Activated T-helper 1 cell treated with anti-CD3 and anti-CD28 coated beads, Interleukin-12 subunit alpha, Interleukin-12 subunit beta, Interleukin-2, Interleukin-4 antibody, amounts not matched to agents 30 ng/mL and 10 ng/mL and 1 ng/mL, durations not matched to agents 14 hours and 24 hours and 36 hours (primary cell): Measurements from ENCODE around the gene QKI. TPM values are rescaled to one million over a fixed set of nuclear protein-coding genes. Genes with fewer than 3 reads are reported as not detected.
"Not testable (repeated sequence)": the region's sequence is repeated elsewhere in the genome, so short reads cannot be mapped to it uniquely, and the experiment has no call there.

Experiments used
- DNase-seq: peaks from one replicate; pipeline ENCODE4 v3.0.0; 2021; ENCODE audit warnings: low spot score
- H3K27ac Mint-ChIP-seq: one replicate; pipeline ENCODE4 v1.8.0; 2021; ENCODE audit warnings: mild to moderate bottlenecking, mixed read lengths
- H3K27me3 Mint-ChIP-seq: one replicate; pipeline ENCODE4 v1.8.0; 2022; ENCODE audit warnings: mild to moderate bottlenecking, moderate library complexity, mixed read lengths; ENCODE audit not compliant: insufficient read depth
- H3K36me3 Mint-ChIP-seq: one replicate; pipeline ENCODE4 v1.8.0; 2021; ENCODE audit warnings: low read depth, mixed read lengths
- H3K4me1 Mint-ChIP-seq: one replicate; pipeline ENCODE4 v1.8.0; 2021; ENCODE audit warnings: low read depth, mixed read lengths
- H3K4me3 Mint-ChIP-seq: one replicate; pipeline ENCODE4 v1.8.0; 2021; ENCODE audit warnings: mild to moderate bottlenecking, moderate library complexity, mixed read lengths
- H3K9me3 Mint-ChIP-seq: one replicate; pipeline ENCODE4 v1.8.0; 2021; ENCODE audit warnings: mixed read lengths
- intact Hi-C: fragments of 100-400 bp; cut with micrococcal nuclease; formaldehyde crosslinking; loops from one replicate; pipeline ENCODE4 v1.15.1; 2024
- total RNA-seq: library from RNA; stranded (reverse); gene quantifications from 2 replicates; pipeline ENCODE4 v1.2.3, GENCODE V29; 2022

QKI gene
- total RNA-seq, 1 donor from 2014 or later: 72.5 TPM

DNA sequence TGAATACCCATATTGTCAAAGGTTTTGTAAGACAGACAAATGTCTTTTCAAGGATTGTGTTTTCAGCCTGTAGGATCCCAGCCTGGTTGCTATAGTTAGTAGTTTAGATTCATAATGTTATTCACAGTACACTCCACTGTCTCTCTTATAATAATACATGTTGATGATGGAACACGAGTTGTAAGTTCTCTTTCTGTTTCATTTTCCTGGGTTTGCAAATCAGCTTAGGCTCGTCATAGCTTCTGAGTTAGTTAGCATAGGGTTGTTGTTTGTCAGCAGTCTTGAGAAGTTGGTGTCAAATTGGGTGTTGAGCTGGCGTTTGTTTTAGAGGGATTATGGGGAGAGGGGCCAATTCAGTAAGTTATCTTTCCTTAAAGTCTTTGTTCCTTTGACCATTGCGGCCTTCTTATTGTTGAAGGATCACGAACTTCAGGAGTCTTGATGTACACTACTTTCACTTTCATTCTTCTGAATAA, 45.8 kb downstream of the QKI start:
- Mint-ChIP-seq H3K36me3 (peaks cover 25% of the 10 kb centered on the region), H3K9me3 (peaks cover 3% of the 10 kb centered on the region), H3K4me1 (peaks cover 74% of the 10 kb centered on the region), H3K4me3 (peak overlapping the region; percentile 88), H3K27ac (peak overlapping the region; percentile 90), H3K27me3 (no peaks in the 10 kb centered on the region)
- DNase-seq: peak; percentile 27
- intact Hi-C loops: loop anchor here (1.0 to 2.0 kb wide), 3 partner anchors 9 to 44 kb away; no protein-coding TSS in a partner anchor

DNA sequence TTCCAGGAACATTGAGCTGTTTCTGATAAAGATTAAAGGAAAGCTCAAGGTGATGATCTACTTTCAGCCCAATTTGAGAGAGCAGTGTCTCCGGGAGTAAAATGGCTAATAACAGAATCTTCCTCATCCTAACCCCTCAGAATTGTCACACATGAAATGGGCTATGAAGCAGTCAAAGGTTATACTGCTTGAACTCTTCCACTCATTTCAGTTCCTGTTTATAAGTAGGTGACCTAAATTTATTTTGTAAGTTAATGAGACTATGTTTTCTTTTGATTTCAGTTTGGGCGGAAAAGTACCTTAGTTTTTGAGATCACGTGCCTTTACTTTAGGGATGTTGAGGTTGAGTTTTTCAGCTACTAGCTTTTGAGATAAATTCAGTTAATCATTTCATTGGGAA, 47.2 kb downstream of the QKI start:
- DNase-seq: no peak
- peaks cover 27% of the 10 kb centered on the region for H3K36me3 Mint-ChIP-seq
- H3K4me1 Mint-ChIP-seq: peaks cover 74% of the 10 kb centered on the region
- peaks cover 3% of the 10 kb centered on the region for H3K9me3 Mint-ChIP-seq
- H3K27ac Mint-ChIP-seq: no peak overlapping the region
- intact Hi-C loops: loop anchor here (2.0 kb wide), 1 partner anchor 29 kb away; no protein-coding TSS in a partner anchor
- H3K27me3 Mint-ChIP-seq: no peaks in the 10 kb centered on the region
- peak overlapping the region; percentile 63 for H3K4me3 Mint-ChIP-seq

DNA sequence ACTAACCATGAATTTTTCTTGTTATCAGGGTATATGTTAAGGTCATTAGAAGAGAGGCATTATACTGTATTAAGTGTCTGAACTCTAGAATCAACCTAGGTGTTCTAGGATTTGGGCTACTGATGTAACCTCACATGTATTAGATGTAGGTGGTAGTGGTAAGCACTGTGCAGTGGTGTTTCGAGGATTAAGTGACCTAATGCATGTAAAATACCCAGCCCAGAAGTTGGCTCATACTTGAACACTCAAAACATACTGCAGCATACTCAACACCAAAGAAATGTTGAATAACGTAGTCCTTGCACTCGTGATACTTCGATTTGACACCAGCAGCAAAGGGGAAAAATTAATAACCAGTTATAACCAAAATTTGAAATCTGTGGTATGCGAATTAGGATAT, 48.7 kb downstream of the QKI start:
- H3K9me3 Mint-ChIP-seq: peaks cover 3% of the 10 kb centered on the region
- no peaks in the 10 kb centered on the region for H3K27me3 Mint-ChIP-seq
- H3K4me3 Mint-ChIP-seq: no peak overlapping the region
- H3K36me3 Mint-ChIP-seq: peaks cover 19% of the 10 kb centered on the region
- no peak for DNase-seq
- H3K27ac Mint-ChIP-seq: no peak overlapping the region
- intact Hi-C loops: no loop called here
- peaks cover 67% of the 10 kb centered on the region for H3K4me1 Mint-ChIP-seq

DNA sequence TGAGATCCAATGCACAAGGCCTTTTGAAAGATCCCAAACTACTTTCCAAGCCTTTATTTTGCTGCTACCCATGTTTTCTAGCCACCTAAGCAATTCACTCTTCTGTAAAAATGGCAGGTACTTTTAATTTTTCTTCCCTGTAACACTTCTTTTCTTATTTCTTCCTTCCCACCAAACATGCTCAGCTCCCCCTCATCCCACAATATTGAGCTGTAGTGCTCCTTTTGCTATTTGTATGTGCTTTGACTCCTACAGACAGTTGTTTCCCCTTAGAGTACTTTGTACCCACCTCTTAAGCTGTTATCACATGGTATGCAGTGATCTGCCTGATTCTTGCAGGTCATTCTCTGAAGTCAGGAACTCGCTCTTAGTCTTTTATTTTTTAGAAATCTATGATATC, 49.3 kb downstream of the QKI start:
- intact Hi-C loops: no loop called here
- Mint-ChIP-seq H3K4me3 (no peak overlapping the region), H3K27ac (peak overlapping the region; percentile 21), H3K9me3 (peaks cover 3% of the 10 kb centered on the region), H3K36me3 (peaks cover 21% of the 10 kb centered on the region), H3K27me3 (no peaks in the 10 kb centered on the region), H3K4me1 (peaks cover 66% of the 10 kb centered on the region)
- DNase-seq: no peak

DNA sequence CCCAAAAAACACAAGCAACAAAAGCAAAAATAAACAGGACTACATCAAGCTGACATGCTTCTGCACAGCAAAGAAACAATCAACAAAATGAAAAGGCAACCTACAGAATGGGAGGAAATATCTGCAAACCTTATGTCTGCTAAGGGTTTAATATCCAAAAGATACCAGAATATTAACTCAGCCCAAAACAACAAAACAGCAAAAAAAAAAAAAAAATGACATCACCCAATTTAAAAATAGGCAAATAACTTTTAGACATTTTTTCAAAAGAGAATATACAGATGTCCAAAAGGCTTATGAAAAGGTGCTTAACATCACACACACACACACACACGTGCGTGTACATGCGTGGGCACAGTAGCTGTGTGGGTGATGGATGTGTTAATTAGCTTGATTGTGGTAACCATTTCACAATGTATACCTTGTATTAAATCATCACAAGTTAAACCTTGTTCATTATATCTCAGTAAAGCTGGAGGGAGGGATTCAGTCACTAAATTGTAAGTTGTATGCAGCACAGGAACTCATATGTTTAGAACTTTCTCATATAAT, 52.4 kb downstream of the QKI start:
- Mint-ChIP-seq H3K9me3 (peaks cover 24% of the 10 kb centered on the region), H3K36me3 (peaks cover 35% of the 10 kb centered on the region), H3K4me1 (peaks cover 46% of the 10 kb centered on the region), H3K27ac (no peak overlapping the region), H3K27me3 (no peaks in the 10 kb centered on the region), H3K4me3 (no peak overlapping the region)
- DNase-seq: no peak
- intact Hi-C loops: no loop called here

DNA sequence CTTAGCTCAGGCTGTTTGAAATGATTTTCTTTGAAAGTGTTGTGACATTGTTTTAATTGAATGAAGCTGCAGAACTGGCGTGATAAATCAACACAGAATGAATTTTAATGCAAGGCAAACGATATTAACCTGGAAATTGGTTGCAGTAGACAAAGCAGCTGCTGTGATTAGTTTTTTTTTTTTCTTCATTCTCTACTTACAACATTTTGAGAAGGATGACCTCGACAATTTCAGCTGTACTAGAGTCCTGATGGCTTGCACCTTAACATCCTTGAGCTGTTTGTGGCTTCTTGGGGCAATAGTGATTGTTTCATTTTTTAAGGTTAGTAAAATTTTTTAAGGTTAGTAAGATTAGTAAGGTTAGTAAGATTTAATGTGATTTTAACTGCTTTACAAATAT, 54.2 kb downstream of the QKI start:
- Mint-ChIP-seq H3K4me3 (no peak overlapping the region), H3K27ac (no peak overlapping the region), H3K27me3 (no peaks in the 10 kb centered on the region), H3K36me3 (peaks cover 33% of the 10 kb centered on the region), H3K4me1 (peaks cover 33% of the 10 kb centered on the region), H3K9me3 (peaks cover 24% of the 10 kb centered on the region)
- intact Hi-C loops: loop anchor here (1.0 kb wide), 1 partner anchor 8 kb away; no protein-coding TSS in a partner anchor
- no peak for DNase-seq

DNA sequence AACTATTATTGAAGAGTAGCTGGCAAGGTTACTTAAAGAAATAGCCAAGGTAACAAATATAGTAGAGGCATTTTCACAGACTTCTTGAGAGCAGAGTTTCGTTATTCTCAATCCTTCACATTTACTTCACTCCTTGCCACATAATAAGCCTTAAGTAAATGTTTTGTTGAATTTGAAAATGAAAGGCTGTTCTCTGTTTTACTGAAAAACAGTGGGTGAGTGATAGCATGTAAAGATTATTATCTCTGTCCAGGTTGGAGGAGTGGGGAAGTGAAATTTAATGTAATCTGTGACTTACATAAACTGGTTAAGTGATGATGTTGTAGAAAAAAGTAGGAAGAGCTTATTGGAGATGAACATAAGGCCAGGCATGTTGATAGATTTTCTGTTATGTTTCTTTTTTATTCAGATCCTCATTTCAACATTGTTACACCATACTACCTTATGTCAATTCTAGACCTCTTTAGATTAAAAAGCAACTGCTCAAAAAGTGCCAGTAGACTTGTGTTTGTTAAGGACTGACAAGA, 55.0 kb downstream of the QKI start:
- peaks cover 21% of the 10 kb centered on the region for H3K9me3 Mint-ChIP-seq
- peaks cover 28% of the 10 kb centered on the region for H3K36me3 Mint-ChIP-seq
- no peak overlapping the region for H3K4me3 Mint-ChIP-seq
- DNase-seq: no peak
- H3K4me1 Mint-ChIP-seq: peaks cover 25% of the 10 kb centered on the region
- H3K27me3 Mint-ChIP-seq: no peaks in the 10 kb centered on the region
- intact Hi-C loops: loop anchor here (1.0 kb wide), 1 partner anchor 9 kb away; no protein-coding TSS in a partner anchor
- H3K27ac Mint-ChIP-seq: peak overlapping the region; percentile 46

DNA sequence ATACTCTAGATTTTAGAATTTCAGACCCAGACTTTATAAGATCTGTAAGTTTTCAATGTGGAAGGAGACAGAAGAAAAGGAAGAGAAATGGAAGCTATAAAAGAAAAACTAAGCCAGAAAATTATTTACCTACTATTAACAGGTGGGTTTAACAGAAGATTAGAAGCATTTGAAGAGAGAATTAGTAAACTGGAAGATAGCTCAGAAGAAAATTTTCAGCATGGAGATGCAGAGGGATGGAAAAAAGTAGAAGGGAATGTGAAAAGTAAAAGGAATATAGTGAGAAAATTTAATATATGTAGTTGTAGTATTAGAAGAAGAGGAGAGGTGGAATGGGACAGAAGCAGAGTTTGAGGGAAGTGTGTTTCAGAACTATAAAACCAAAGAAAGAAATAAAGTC, 56.1 kb downstream of the QKI start:
- Mint-ChIP-seq H3K27me3 (no peaks in the 10 kb centered on the region), H3K36me3 (peaks cover 28% of the 10 kb centered on the region), H3K4me1 (peaks cover 21% of the 10 kb centered on the region), H3K9me3 (peaks cover 21% of the 10 kb centered on the region), H3K27ac (no peak overlapping the region), H3K4me3 (no peak overlapping the region)
- no peak for DNase-seq
- intact Hi-C loops: no loop called here

DNA sequence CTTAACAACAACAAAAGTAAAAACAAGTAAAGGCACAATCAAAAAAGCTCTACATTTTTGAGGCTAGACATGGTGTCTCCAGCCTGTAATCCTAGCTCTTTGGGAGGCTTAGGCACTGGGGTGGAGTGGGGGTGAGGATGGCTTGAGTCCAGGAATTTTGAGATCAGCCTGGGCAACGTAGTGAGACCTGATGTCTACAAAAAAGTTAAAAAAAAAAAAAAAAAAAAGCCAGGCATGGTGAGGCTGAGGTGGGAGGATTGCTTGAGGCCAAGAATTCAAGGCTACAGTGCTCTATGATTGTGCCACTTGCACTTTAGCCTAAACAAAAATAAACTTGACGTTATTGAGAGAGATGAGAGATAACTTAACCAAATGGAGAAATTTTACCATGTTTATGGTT, 60.1 kb downstream of the QKI start:
- Mint-ChIP-seq H3K27ac (no peak overlapping the region), H3K27me3 (no peaks in the 10 kb centered on the region), H3K4me3 (no peak overlapping the region), H3K4me1 (peaks cover 5% of the 10 kb centered on the region), H3K9me3 (peaks cover 16% of the 10 kb centered on the region), H3K36me3 (peaks cover 19% of the 10 kb centered on the region)
- DNase-seq: no peak
- intact Hi-C loops: no loop called here

DNA sequence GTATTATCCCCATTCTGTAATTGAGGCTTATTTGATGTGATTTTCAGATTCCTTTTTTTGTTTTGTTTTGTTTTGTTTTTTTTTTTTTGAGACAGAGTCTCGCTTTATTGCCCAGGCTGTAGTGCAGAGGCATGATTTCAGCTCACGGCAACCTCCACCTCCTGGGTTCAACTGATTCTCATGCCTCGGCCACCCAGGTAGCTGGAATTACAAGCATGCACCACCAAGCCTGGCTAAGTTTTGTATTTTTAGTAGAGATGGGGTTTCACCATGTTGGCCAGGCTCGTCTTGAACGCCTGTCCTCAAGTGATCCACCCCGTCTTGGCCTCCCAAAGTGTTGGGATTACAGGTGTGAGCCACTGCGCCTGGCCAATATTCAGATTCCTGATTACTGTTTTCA, 62.4 kb downstream of the QKI start:
- H3K27me3 Mint-ChIP-seq, H3K9me3 Mint-ChIP-seq, H3K4me1 Mint-ChIP-seq, H3K4me3 Mint-ChIP-seq, H3K27ac Mint-ChIP-seq, H3K36me3 Mint-ChIP-seq, intact Hi-C loops, DNase-seq: not testable (repeated sequence)

DNA sequence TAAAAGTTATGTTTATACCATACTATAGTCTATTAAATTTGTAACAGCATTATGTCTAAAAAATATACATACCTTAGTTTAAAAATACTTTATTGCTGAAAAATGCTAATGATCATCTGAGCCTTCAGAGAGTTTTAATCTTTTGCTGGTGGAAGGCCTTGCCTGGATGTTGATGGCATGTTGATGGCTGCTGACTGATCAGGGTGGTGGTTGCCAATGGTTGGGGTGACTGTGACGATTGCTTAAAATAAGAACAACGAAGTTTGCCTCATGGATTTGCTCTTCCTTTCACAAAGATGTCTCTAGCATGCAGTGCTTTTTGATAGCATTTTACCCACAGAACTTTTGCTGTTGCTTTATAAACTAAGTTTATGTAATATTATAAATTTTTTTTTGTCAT, 68.6 kb downstream of the QKI start:
- Mint-ChIP-seq H3K27me3 (no peaks in the 10 kb centered on the region), H3K4me1 (no peaks in the 10 kb centered on the region), H3K9me3 (no peaks in the 10 kb centered on the region), H3K4me3 (no peak overlapping the region), H3K27ac (no peak overlapping the region), H3K36me3 (peaks cover 7% of the 10 kb centered on the region)
- no peak for DNase-seq
- intact Hi-C loops: no loop called here

DNA sequence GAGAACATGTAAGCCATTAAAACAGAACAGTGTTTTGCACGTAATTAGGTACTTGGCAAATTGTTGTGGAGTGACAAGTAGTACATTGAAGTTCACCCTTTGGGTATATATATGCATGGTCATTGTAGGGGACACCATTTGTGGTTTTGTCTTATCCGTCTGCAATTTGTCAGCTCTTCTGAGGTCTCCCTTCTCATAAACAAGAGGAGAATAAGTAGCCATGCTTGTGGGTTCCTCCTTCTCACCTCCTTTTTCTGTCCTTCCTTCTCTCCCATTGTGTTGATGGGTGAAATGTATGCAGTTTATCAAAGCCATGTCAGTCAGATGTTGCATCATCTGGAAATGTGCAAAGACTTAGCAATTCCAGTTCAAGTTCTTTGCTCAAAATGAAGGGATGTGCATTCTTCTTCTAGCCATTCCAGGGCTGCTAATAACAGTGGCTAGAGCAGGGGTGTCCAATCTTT, 70.9 kb downstream of the QKI start:
- Mint-ChIP-seq H3K4me1 (peaks cover 5% of the 10 kb centered on the region), H3K9me3 (no peaks in the 10 kb centered on the region), H3K27me3 (no peaks in the 10 kb centered on the region), H3K27ac (no peak overlapping the region), H3K4me3 (no peak overlapping the region), H3K36me3 (peaks cover 8% of the 10 kb centered on the region)
- intact Hi-C loops: no loop called here
- DNase-seq: no peak

DNA sequence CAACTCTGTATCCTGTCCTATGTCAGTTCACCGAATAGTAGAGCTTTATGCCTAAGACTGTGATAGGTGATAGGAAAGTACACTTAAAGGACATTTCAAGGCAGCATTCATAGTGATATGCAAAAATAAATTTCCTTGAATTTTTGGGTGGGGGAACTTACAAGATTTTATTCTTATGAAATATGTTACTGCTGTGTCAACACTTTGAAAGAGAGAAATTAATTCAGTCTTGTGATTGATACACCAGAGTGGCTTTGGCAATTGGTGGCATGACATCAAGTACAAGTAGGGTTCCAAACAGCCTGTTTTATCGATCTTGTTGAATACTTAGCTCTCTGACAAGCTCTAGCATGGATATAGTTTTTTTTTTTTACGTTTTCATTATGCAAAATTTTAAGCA, 72.3 kb downstream of the QKI start:
- no peaks in the 10 kb centered on the region for H3K27me3 Mint-ChIP-seq
- H3K27ac Mint-ChIP-seq: no peak overlapping the region
- DNase-seq: no peak
- no peaks in the 10 kb centered on the region for H3K9me3 Mint-ChIP-seq
- peaks cover 12% of the 10 kb centered on the region for H3K4me1 Mint-ChIP-seq
- H3K4me3 Mint-ChIP-seq: no peak overlapping the region
- intact Hi-C loops: no loop called here
- peaks cover 6% of the 10 kb centered on the region for H3K36me3 Mint-ChIP-seq
